Endothelial cell of hepatic sinusoid (primary cell): Measurements from ENCODE around the gene PARP3.

Experiments used
- in situ Hi-C: cut with HindIII; loops from 2 replicates; pipeline ENCODE4 v1.10.0; 2017; ENCODE audit warnings: low sequenced_read_pairs

PARP3 gene

DNA sequence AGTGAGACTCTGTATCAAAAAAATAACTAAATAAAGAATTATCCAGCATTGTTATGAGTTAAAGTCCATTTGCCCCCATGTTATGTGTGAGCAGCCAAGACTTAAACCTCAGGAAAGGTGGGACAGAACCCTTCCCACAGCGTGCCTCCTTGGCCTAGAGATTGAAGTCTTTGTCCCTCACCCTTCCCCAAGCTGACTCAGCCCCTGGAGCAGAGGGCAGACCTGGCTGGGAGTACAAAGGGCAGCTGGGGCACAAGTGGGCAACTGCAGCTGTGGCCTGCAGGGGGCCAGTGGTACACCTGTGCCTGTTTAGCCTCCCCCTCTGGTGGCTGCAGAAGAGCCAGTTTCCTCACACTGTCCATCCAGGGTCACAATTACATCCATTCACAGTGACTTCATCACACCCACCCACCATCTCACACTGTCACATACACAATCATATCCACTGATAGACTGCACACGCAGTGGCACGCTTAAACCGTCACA is 40.2 kb downstream of the PARP3 start:
- in situ Hi-C loops = no loop called here

DNA sequence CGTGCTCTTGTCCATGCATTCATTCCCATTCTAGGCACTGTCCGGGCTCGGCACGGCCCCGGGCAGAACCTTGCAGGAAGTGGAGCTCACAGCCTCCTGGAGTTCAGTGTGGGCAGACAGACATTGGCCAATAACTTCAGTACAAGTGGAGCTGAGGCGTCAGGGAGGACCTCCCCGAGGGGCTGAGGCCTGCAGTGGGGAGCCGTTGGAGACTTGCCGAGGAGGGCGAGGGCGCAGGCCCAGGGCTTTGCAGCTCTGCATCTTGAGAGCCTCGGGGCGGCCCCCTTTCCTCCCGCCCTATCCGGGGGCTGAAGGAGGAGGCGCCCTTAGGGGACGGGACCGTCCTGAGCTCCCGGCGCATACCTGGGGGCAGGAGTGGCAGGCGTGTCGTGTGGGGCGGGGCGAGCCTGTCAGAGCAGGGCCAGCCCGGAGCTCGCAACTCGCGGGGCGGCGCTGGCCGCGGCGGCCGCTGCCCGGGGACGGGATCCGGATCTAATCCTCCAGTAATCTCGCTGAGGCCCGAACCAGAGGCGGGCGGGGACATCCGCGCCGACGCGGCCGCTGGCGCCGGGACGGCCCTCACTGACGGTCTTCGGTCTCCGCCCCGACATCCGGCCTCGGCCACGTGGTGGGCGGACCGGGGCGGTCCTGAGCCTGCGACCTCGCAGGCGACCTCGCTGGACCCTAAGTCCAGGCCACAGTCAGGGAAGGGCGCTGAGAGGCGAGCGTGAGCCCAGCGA is 40.8 kb downstream of the PARP3 start, which contains the start of gene ACY1:
Gene ACY1, plus strand, starts transcription at position 698 of the 740 bp plus-strand sequence. CDS start 530 bp downstream, outside the sequence.
- in situ Hi-C loops = no loop called here

DNA sequence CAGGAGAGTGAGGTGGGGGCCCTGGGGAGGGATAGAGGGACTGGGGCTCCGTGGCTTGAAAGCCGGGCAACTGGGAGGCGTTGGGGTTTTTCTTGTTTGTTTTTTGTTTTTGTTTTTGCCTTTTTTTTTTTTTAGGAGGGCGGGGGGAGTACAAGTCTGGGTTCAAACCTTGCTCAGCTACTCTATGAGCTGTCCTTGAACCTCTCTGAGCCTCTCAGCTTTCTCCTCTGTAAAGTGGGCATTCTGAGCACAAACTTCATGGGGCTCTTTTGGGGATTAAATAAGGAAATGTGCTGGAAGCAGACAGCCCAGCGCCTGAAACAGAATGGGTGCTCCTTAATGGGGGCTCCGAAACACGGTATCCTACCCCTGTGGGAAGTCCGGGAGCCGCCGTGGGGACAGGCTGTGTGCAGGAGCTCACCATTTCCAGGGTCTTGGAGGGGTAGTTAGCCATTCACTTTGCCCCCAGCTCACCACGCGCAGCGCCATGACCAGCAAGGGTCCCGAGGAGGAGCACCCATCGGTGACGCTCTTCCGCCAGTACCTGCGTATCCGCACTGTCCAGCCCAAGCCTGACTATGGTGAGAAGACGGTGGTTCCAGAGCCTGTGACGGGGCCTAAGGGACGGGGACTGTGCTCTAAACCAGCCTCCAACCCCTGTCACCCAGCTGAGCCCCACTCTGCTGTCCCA is 41.6 kb downstream of the PARP3 start:
- in situ Hi-C loops = no loop called here

DNA sequence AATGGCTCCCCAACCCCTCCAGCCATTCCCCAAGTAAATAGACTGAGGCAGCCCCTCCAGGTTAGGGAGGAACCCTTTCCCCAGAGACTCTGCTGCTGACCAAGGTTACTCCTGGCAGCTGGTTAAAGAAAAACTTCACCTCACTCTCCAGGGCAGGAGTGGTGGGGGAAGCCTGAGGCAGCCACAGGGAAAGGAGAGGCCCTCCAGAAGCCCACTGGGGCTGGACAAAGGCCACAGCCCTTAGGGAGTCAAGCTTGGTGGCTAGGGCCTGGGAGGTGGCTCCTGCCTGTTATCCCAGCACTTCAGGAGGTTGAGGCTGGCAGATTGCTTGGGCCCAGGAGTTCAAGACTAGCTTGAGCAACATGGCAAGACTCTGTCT is 42.1 kb downstream of the PARP3 start:
- in situ Hi-C loops = no loop called here

DNA sequence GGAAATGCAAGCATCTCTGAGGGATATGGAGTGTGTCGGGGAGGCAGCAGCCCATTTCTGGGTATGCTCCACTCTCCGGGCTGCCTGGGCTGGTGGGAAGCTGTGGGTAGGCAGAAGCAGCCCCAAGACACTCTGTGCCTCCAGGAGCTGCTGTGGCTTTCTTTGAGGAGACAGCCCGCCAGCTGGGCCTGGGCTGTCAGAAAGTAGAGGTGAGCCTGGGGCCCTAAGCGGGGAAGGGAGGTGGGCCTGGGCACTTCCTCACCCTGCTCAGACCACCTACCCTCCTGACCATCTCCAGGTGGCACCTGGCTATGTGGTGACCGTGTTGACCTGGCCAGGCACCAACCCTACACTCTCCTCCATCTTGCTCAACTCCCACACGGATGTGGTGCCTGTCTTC is 42.9 kb downstream of the PARP3 start:
- in situ Hi-C loops = no loop called here

DNA sequence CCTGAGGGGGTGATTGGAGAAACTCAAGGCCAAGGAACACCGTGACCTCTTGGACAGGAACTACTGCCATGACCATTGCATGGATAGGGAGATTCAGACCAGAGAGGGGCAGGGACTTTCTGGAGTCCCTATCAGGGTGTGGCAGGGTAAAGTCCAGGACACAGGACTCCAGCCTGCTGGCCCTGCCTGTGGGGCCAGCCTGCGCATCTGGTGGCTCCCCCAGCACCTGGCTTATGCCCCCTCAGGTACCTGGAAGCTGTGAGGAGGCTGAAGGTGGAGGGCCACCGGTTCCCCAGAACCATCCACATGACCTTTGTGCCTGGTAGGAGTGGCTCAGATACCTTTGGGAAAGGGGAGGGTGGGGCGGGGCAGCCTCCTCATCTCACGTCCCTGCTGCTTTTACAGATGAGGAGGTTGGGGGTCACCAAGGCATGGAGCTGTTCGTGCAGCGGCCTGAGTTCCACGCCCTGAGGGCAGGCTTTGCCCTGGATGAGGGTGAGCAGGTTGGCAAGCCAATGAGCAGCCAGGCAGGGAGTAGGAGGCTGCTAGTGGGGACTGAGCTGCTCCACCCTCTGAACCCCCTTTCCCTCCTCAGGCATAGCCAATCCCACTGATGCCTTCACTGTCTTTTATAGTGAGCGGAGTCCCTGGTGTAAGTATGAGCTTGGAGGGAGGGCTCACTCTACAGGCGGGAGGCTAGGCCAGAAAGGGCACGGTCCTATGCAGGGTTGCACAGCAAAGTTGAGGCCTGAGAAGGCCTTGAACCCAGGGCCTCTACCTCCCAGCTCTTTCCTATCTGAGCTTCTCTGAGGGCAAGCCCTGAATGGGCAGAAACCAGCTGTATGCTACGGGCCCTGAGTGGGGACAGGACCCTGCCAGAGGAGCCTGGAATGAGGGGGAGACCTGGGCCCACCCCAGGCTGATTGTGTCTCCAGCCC is 44.1 kb downstream of the PARP3 start:
- in situ Hi-C loops = no loop called here

DNA sequence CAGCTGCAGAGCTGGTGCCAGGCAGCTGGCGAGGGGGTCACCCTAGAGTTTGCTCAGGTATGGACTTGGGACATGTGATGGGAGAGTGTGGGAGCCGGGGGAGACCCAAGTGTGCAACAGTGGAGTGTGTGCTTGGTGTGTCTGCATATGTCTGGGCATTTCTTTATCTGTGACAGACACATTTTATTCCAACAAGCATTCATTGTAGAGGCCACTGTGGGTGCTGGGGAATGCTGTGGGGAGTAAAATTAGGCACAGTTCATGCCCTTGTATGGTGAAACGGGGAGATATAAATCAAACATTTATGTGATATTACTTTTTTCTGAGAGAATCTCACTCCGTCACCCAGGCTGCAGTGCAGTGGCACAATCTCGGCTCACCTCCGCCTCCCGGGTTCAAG is 45.4 kb downstream of the PARP3 start:
- in situ Hi-C loops = no loop called here

DNA sequence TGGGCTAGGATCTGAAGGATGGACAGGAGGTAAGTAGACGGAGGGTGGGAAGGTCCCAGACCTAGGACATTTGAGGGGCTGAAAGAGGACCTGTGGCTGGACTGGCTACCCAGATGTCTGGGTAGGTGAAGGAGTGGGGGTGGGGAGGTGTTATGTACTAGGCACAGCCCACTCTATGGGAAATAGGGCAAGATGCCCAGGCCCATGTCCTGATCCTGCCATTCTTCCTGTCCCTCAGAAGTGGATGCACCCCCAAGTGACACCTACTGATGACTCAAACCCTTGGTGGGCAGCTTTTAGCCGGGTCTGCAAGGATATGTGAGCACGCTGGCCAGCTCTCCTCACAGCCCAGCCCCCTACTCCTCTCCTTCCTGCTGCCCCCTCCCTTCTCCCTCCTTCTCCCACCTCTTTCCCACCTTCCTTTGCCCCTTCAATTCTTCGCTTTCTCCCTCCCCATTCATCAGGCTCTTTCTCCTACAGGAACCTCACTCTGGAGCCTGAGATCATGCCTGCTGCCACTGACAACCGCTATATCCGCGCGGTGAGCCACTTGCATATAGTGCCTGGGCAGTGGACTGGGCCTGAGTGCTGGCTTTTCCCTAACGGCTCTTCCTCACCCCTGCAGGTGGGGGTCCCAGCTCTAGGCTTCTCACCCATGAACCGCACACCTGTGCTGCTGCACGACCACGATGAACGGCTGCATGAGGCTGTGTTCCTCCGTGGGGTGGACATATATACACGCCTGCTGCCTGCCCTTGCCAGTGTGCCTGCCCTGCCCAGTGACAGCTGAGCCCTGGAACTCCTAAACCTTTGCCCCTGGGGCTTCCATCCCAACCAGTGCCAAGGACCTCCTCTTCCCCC is 46.4 kb downstream of the PARP3 start:
- in situ Hi-C loops = no loop called here

DNA sequence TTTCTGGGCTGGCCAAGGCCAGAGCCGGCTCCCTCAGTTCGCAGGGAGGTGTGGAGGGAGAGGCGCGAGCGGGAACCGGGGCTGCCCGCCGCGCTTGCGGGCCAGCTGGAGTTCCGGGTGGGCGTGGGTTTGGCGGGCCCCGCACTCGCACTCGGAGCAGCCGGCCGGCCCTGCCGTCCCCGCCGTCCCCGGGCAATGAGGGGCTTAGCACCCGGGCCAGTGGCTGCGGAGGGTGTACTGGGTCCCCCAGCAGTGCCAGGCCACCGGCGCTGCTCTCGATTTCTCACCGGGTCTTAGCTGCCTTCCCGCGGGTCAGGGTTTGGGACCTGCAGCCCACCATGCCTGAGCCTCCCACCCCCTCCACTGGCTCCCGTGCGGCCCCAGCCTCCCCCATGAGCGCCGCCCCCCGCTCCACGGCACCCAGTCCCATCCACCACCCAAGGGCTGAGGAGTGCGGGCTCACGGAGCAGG is 48.4 kb downstream of the PARP3 start:
- in situ Hi-C loops = loop anchor here (5.0 to 10.0 kb wide), 4 partner anchors 46 to 414 kb away; partner anchors contain the start of genes PARP3 and RRP9

DNA sequence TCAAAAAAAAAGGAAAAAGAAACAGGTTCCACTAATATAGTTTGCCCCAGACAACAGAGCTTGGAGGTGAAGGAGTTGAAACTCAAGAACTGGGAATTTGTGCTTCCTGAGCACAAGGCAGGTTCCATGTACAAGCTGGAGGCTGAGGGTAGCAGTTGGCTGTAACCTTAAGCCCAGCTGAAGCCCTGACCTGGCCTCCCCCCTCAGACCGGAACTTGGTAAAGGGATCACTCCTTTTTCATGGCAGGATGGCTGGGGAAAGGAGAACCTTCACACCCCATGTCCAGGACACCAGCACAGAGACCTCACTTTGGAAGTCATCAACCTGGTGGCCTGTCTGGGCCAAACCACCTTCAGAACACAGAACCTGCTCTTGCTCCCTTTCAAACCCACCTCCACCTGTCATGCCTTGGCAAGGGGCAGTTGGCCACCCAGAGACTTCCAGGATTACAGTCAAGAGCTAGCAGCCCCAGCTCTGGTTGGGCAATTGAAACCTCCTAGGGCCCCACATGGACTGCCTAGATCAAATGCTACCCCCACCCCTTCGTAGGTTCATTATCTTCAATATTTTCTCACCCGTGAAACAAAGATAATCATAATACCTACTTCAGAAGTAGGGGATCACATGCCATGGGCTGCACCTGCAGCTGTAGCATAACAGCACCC is 50.0 kb downstream of the PARP3 start:
- in situ Hi-C loops = loop anchor here (5.0 to 10.0 kb wide), 4 partner anchors 47 to 413 kb away; partner anchors contain the start of genes PARP3 and RRP9

DNA sequence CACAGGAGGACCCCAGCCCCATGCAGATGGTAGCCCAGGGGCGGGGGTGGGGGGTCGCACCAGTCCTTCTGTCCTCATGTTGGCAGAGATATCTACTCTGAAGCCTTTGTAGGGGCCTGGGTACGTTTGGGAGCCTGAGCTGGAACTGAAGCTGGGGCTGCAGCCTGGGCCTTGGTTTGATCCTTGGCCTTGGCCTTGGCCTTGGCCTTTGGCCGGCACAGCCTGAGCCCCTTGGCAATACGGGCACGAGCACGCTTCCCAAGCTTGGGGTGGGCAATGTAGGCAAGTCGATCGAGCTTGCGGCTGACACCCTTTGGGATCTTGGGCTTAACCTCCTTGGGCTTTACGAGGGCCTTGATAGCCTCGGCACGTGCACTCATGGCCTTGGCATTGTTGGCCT is 51.5 kb downstream of the PARP3 start:
- in situ Hi-C loops = loop anchor here (5.0 to 10.0 kb wide), 4 partner anchors 49 to 411 kb away; partner anchors contain the start of genes PARP3 and RRP9

DNA sequence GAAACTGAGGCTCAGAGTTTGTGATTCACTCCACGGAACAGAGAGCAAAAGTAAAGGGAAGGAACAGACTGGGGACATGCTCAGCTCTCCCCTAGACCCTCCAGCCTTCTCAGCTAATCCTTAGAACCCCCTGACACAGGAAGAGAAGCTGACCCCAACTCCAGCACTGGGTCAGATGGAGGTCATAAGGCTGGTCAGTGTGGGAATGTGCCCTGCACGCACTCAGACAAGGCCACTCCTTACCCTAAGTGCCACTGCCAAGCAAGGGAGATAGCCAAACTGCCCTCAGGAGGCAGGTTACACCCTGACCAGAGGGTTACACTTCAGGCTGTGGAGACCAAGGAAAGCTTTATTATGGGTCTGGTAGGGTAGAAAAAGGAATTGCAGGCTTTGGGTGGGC is 52.4 kb downstream of the PARP3 start:
- in situ Hi-C loops = loop anchor here (5.0 to 10.0 kb wide), 4 partner anchors 50 to 410 kb away; partner anchors contain the start of genes PARP3 and RRP9

DNA sequence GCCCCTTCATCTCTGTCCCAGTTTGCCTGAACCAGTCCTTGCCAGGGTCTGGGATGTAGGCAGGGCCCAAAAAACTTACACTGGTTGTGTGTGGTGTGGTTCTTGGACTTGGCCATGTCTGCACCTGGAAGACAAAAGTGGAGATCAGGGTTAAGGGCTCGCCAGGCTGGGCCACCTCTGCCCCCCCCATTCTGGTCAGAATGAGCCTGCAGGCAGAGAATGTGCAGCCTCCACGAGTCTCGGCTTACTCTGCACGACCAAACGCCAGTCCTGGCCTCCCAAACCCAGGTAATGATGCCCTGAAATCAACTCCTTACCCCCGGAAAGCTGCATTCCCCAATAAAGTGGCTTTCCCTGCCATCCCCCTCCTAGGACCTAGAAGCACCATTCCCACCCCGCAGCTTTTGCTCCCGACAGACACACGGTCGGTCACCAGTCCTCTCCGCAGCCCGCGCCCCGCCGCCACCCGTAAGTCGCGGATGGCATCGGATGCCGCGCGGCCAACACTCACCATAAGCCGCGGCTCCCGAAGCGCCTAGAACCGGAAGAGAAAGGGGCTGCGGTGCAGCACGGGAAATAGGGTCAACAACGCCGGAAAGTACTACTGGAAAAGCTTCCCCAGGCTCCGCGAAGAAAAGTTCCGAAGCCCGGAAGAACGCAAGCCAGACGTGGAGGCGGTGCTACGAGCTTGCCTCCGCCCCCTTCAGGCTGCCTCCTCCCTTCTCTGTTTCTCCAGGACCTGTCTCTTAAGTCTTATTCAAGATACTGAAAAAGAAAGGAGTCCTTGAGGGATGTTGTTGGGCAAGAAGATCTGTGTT is 53.4 kb downstream of the PARP3 start, which contains the start of gene RPL29:
Gene RPL29, minus strand, starts transcription at position 550 of the 818 bp plus-strand sequence. Its CDS starts 434 bp downstream, at position 116.
- in situ Hi-C loops = loop anchor here (5.0 to 10.0 kb wide), 3 partner anchors 51 to 409 kb away; partner anchors contain the start of genes PARP3 and RRP9

DNA sequence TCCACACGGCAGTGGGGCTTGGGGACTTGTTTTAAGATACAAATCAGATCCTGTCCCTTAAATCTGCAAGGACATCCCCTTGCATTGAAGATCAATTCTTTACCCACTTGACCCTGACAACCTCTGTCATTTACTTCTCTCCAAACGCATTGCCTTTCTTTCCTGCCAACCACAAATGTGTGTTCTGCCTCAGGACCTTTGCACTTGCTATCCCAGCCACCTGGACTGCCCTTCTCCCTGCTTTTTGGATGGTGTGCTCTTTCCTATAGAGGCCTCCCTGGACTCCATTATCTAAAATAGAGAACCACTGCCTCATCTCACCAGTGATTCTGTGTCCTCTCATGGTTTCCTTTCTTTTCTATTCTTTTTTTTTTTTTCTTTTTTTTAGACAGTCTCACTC is 55.0 kb downstream of the PARP3 start:
- in situ Hi-C loops = loop anchor here (5.0 to 10.0 kb wide), 3 partner anchors 50 to 408 kb away; partner anchors contain the start of genes PARP3 and RRP9

DNA sequence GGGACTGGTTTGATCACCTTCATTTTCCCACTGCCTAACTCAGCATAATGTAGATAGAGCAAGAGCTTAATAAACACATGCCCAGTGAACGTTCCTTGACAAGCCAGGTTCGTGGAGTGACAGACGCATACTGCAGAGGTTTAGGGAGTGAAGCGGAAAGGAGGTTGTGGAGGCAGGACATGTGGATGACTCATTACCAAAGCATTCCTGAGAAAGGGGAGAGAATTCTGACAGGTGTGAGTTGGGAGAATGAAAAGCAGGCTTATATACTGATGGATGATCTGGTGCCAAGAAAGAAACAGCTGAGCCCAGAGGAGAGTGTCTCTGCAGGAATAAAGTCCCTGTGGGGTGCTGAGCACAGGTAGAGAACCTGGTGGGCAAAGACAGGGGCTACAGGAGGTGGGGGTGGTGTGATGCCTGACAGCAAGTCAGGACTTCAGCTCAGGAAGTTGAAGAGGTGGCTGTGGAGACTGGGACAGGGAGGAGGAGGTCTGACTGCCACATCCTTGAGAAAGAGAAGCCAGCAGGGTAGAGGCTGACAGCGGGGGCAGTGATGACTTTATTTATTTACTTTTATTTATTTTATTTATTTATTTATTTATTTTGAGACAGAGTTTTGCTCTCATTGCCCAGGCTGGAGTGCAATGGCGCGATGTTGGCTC is 55.9 kb downstream of the PARP3 start:
- in situ Hi-C loops = loop anchor here (5.0 to 10.0 kb wide), 3 partner anchors 49 to 407 kb away; partner anchors contain the start of genes PARP3 and RRP9
